K562 (cell line): ENCODE measurements around the gene TENT5A. TPM values are rescaled to one million over a fixed set of nuclear protein-coding genes. Genes with fewer than 3 reads are reported as not detected.
A peak's percentile ranks its signal among the peaks of the same experiment; 100 is the strongest.

Experiments used
- ARID4B ChIP-seq: sonication (generic); formaldehyde crosslinking; IDR thresholded peaks from 2 replicates; pipeline ENCODE4 v1.8.0; 2022; ENCODE audit warnings: mild to moderate bottlenecking, missing genetic modification reagents
- ATF2 ChIP-seq: sonication (generic); formaldehyde crosslinking; IDR thresholded peaks from 2 replicates; pipeline ENCODE4 v1.8.1; 2022; ENCODE audit warnings: missing genetic modification reagents
- BHLHE40 ChIP-seq: IDR thresholded peaks from 2 replicates; pipeline ENCODE4 v1.6.1; 2011; ENCODE audit warnings: low read length, improper control_type of control experiment
- CBFB ChIP-seq: sonication (generic); formaldehyde crosslinking; IDR thresholded peaks from 2 replicates; pipeline ENCODE4 v1.4.0; 2020; ENCODE audit warnings: mild to moderate bottlenecking, missing genetic modification reagents
- ELF1 ChIP-seq: fragments of 200-800 bp; sonication (Bioruptor generic); IDR thresholded peaks from 2 replicates; pipeline ENCODE4 v1.6.1; 2016; ENCODE audit warnings: missing genetic modification characterization, missing compliant biosample characterization
- NFIC ChIP-seq: fragments of 450-650 bp; IDR thresholded peaks from 2 replicates; pipeline ENCODE4 v1.6.1; 2017; ENCODE audit warnings: mild to moderate bottlenecking, inconsistent platforms
- PHB2 ChIP-seq: fragments of 450-650 bp; IDR thresholded peaks from 2 replicates; pipeline ENCODE4 v1.6.1; 2017; ENCODE audit warnings: low read depth
- POLR2H ChIP-seq: IDR thresholded peaks from 2 replicates; pipeline ENCODE4 v1.6.1; 2016; ENCODE audit warnings: missing genetic modification characterization, low read depth, mild to moderate bottlenecking, control low read depth, missing compliant biosample characterization, moderate library complexity
- RBM25 ChIP-seq: fragments of 200-400 bp; formaldehyde crosslinking; IDR thresholded peaks from 2 replicates; pipeline ENCODE4 v1.6.1; 2018; ENCODE audit warnings: low read length, low read depth, moderate library complexity; ENCODE audit not compliant: severe bottlenecking
- SAFB ChIP-seq: fragments of 200-400 bp; formaldehyde crosslinking; IDR thresholded peaks from 2 replicates; pipeline ENCODE4 v1.6.1; 2017; ENCODE audit warnings: low read depth, low read length, borderline replicate concordance
- TEAD2 ChIP-seq: fragments of 450-650 bp; IDR thresholded peaks from 2 replicates; pipeline ENCODE4 v1.6.1; 2016; ENCODE audit warnings: missing genetic modification characterization, control low read depth, missing compliant biosample characterization
- XRCC4 ChIP-seq: IDR thresholded peaks from one replicate; pipeline ENCODE4 v1.6.1; 2011; ENCODE audit not compliant: insufficient read depth, insufficient read length; ENCODE audit errors: extremely low read depth
- ZNF23 ChIP-seq: fragments of 250-450 bp; sonication (Bioruptor Pico); IDR thresholded peaks from 2 replicates; pipeline ENCODE4 v1.4.0; 2020; ENCODE audit warnings: mild to moderate bottlenecking
- ZNF780A ChIP-seq: fragments of 250-450 bp; sonication (Bioruptor Pico); IDR thresholded peaks from 2 replicates; pipeline ENCODE4 v1.5.0; 2021; ENCODE audit warnings: mild to moderate bottlenecking
- polyA plus RNA-seq, 8 experiments: library from polyadenylated mRNA; depleted of rRNA in 4 of 8; stranded (reverse) in 5 of 8; unstranded in 3 of 8; fragments of >200 nt; fragmentation: Nextera tagmentation in 2 of 8; fragmentation: Illumina TruSeq in 1 of 8; extraction: Ambion mirVana in 2 of 8; extraction: Trizol in 1 of 8; gene quantifications; 2 replicates each; pipeline versions ENCODE4 v1.2.1 to v1.2.3, GENCODE V29; 2011 to 2014; ENCODE audit warnings: inconsistent platforms in 1 of 8, missing spikeins in 1 of 8
- total RNA-seq, 7 experiments: library from RNA; depleted of rRNA in 6 of 7; stranded (reverse); fragments of >200 nt in 6 of 7; fragmentation: Illumina TruSeq in 2 of 7; extraction: Trizol in 2 of 7; gene quantifications; 2 replicates each; pipeline versions ENCODE4 v1.2.1 to v1.2.3, GENCODE V29; 2011 to 2021; ENCODE audit warnings: low replicate concordance in 1 of 7
- TF ChIP-seq, protein P1 (sequence below): fragments of 250-450 bp; sonication (Bioruptor Pico); IDR thresholded peaks from 2 replicates; pipeline ENCODE4 v1.8.0; 2021; ENCODE audit warnings: mild to moderate bottlenecking, moderate library complexity
- TF ChIP-seq, protein P2 (sequence below), 2 experiments: fragments of 200-800 bp in 1 of 2; sonication (Bioruptor generic) in 1 of 2; sonication (generic) in 1 of 2; formaldehyde crosslinking in 1 of 2; IDR thresholded peaks in 1 of 2; conservative IDR thresholded peaks in 1 of 2; 2 replicates each; pipeline versions ENCODE4 v1.5.0 to v1.6.1; 2016 to 2020; ENCODE audit warnings: missing compliant biosample characterization in 1 of 2, missing genetic modification characterization in 1 of 2, missing genetic modification reagents in 1 of 2
- TF ChIP-seq, protein P3 (sequence below): fragments of 200-800 bp; sonication (Bioruptor generic); IDR thresholded peaks from 2 replicates; pipeline ENCODE4 v1.6.1; 2017; ENCODE audit warnings: missing genetic modification characterization, missing compliant biosample characterization

Gene TENT5A
- total and polyA plus RNA-seq, 9 of the 15 experiments (the other 6 are each of a cell fraction or from before 2014, with no cell fraction given) = 0.77 to 2.3 (median 1.3) TPM

- TF ChIP-seq, protein P1, sequence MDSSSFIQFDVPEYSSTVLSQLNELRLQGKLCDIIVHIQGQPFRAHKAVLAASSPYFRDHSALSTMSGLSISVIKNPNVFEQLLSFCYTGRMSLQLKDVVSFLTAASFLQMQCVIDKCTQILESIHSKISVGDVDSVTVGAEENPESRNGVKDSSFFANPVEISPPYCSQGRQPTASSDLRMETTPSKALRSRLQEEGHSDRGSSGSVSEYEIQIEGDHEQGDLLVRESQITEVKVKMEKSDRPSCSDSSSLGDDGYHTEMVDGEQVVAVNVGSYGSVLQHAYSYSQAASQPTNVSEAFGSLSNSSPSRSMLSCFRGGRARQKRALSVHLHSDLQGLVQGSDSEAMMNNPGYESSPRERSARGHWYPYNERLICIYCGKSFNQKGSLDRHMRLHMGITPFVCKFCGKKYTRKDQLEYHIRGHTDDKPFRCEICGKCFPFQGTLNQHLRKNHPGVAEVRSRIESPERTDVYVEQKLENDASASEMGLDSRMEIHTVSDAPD (CRISPR knock-in tag) = no peak
- TF ChIP-seq ZNF23 (CRISPR knock-in tag) = no peak
- TF ChIP-seq PHB2 = no peak
- TF ChIP-seq ZNF780A = no peak
- TF ChIP-seq RBM25 = no peak
- TF ChIP-seq ATF2 (CRISPR knock-in tag) = no peak
- TF ChIP-seq TEAD2 (tag) = no peak
- TF ChIP-seq NFIC = peak; percentile 66
- TF ChIP-seq, protein P2, sequence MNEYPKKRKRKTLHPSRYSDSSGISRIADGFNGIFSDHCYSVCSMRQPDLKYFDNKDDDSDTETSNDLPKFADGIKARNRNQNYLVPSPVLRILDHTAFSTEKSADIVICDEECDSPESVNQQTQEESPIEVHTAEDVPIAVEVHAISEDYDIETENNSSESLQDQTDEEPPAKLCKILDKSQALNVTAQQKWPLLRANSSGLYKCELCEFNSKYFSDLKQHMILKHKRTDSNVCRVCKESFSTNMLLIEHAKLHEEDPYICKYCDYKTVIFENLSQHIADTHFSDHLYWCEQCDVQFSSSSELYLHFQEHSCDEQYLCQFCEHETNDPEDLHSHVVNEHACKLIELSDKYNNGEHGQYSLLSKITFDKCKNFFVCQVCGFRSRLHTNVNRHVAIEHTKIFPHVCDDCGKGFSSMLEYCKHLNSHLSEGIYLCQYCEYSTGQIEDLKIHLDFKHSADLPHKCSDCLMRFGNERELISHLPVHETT (CRISPR knock-in tag; conservative IDR thresholded peaks at IDR 0.05 in 1 of 2, IDR thresholded peaks at IDR 0.05 in 1 of 2) = peak in 1 of 2 experiments; percentile 10; a peak in 1 of 4 replicates
- TF ChIP-seq ELF1 (tag) = peak; percentile 59
- TF ChIP-seq, protein P3, sequence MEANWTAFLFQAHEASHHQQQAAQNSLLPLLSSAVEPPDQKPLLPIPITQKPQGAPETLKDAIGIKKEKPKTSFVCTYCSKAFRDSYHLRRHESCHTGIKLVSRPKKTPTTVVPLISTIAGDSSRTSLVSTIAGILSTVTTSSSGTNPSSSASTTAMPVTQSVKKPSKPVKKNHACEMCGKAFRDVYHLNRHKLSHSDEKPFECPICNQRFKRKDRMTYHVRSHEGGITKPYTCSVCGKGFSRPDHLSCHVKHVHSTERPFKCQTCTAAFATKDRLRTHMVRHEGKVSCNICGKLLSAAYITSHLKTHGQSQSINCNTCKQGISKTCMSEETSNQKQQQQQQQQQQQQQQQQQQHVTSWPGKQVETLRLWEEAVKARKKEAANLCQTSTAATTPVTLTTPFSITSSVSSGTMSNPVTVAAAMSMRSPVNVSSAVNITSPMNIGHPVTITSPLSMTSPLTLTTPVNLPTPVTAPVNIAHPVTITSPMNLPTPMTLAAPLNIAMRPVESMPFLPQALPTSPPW (CRISPR knock-in tag) = peak; percentile 70
- no peak for TF ChIP-seq SAFB
- TF ChIP-seq CBFB (CRISPR knock-in tag) = no peak
- TF ChIP-seq ARID4B (CRISPR knock-in tag) = no peak
- no peak for TF ChIP-seq XRCC4
- peak; percentile 39; the same call in 1 of the 2 replicates for TF ChIP-seq POLR2H
- TF ChIP-seq BHLHE40 = peak; percentile 91
Observed at GRCh38 chr6:81752084-81752920, at the start of gene TENT5A (continued).
